Astrocyte (in vitro differentiated cells and primary cell): ENCODE data around the gene FGF2.

Experiments
- CTCF ChIP-seq: IDR thresholded peaks from 2 replicates; pipeline ENCODE4 v1.5.1; 2011; ENCODE audit warnings: low read depth, mild to moderate bottlenecking, inconsistent platforms, low read length, moderate library complexity; ENCODE audit not compliant: insufficient read depth
- EZH2 ChIP-seq: IDR thresholded peaks from 2 replicates; pipeline ENCODE4 v1.6.1; 2012; ENCODE audit warnings: mild to moderate bottlenecking, low read length, inconsistent platforms; ENCODE audit not compliant: insufficient read depth

- no peak for TF ChIP-seq EZH2
- TF ChIP-seq CTCF = no peak
Measured at GRCh38 chr4:122796801-122797404, 29.7 kb upstream of the FGF2 start.
